HG02884 (cell line): ENCODE results near the gene TBCK.
"Not testable (repeated sequence)": the region's sequence is repeated elsewhere in the genome, so short reads cannot be mapped to it uniquely, and the experiment has no call there.

Experiments used
- ATAC-seq: cut with Tn5 transposase; IDR thresholded peaks from one replicate; pipeline ENCODE4 v1.9.1; 2021; ENCODE audit warnings: mild to moderate bottlenecking, moderate library complexity; ENCODE audit not compliant: unreplicated experiment

The TBCK gene

GRCh38 chr4:106238820-106239420 lies 77.1 kb downstream of the TBCK start:
- peak; percentile 95 for ATAC-seq

GRCh38 chr4:106231931-106232330 lies 84.1 kb downstream of the TBCK start:
- no peak for ATAC-seq

- no peak for ATAC-seq
Measured at GRCh38 chr4:106222548-106222947, 93.5 kb downstream of the TBCK start.

GRCh38 chr4:106213291-106213690 lies 102.7 kb downstream of the TBCK start:
- not testable (repeated sequence) for ATAC-seq

GRCh38 chr4:106210021-106210420 lies 106.0 kb downstream of the TBCK start:
- ATAC-seq: no peak

GRCh38 chr4:106208481-106209460 lies 107.2 kb downstream of the TBCK start:
- no peak for ATAC-seq

- no peak for ATAC-seq
Measured at GRCh38 chr4:106201373-106201772, 114.6 kb downstream of the TBCK start.

GRCh38 chr4:106195435-106195950 lies 120.5 kb downstream of the TBCK start:
- no peak for ATAC-seq

- ATAC-seq: no peak
Measured at GRCh38 chr4:106194801-106195200, 121.2 kb downstream of the TBCK start.

- no peak for ATAC-seq
Measured at GRCh38 chr4:106192131-106192530, 123.9 kb downstream of the TBCK start.

GRCh38 chr4:106186201-106186600 lies 129.8 kb downstream of the TBCK start:
- ATAC-seq: no peak

GRCh38 chr4:106183551-106183950 lies 132.5 kb downstream of the TBCK start:
- ATAC-seq: no peak

- no peak for ATAC-seq
Measured at GRCh38 chr4:106172861-106173260, 143.1 kb downstream of the TBCK start.

GRCh38 chr4:106165351-106166010 lies 150.5 kb downstream of the TBCK start:
- ATAC-seq: no peak

GRCh38 chr4:106162278-106162677 lies 153.7 kb downstream of the TBCK start:
- ATAC-seq: no peak

GRCh38 chr4:106160560-106160959 lies 155.4 kb downstream of the TBCK start:
- ATAC-seq: no peak

GRCh38 chr4:106149911-106150310 lies 166.1 kb downstream of the TBCK start:
- ATAC-seq: no peak

- no peak for ATAC-seq
Measured at GRCh38 chr4:106149026-106149425, 167.0 kb downstream of the TBCK start.

- no peak for ATAC-seq
Measured at GRCh38 chr4:106142616-106143127, 173.3 kb downstream of the TBCK start.

GRCh38 chr4:106140601-106141000 lies 175.4 kb downstream of the TBCK start:
- no peak for ATAC-seq

GRCh38 chr4:106136777-106137331 lies 179.2 kb downstream of the TBCK start:
- no peak for ATAC-seq
